OCI-LY7 (cell line): ENCODE results near the gene GATB.

Experiments
- EZH2phosphoT487 ChIP-seq: fragments of 200-600 bp; sonication (generic); IDR thresholded peaks from 2 replicates; pipeline ENCODE4 v1.6.1; 2018; ENCODE audit warnings: low read depth, borderline replicate concordance, mild to moderate bottlenecking, mixed run types, antibody characterized with exemption, low read length, moderate library complexity, mixed read lengths
- TF ChIP-seq, protein P1 (sequence below): fragments of 200-600 bp; sonication (generic); conservative IDR thresholded peaks from 2 replicates; pipeline ENCODE4 v1.5.1; 2014; ENCODE audit warnings: mild to moderate bottlenecking, antibody characterized with exemption, low read length, moderate library complexity, mixed read lengths

DNA sequence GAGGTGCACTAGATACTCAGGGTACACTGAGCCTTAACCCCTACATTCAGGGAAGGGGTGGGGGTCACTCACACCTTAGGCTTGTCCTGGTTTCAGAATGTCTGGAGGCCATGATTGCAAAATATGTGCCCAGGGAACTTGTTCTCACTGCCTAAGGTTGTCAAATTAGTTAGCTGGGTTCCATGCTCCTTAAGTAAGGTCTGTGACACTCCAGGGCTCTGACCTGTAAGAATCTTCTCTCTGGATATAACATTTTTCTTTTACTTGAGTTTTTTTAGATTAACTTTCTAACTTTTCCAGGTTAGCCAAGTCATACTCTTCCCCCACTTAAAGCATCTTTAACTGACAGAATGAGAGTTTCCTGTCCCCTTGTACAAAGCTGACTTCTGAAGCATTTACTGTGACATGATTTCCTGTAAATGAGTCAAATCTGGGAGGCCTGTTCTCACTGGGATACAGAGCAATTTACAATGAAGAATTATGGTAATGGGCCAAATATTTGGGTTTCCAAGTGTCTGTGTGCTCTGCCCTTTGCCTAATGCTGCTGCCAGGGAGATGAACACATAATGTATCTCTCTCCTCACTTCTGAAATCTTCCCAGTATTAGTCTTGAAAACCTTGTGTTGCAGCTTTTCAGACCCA, 101.7 kb downstream of the GATB start:
- TF ChIP-seq, protein P1, sequence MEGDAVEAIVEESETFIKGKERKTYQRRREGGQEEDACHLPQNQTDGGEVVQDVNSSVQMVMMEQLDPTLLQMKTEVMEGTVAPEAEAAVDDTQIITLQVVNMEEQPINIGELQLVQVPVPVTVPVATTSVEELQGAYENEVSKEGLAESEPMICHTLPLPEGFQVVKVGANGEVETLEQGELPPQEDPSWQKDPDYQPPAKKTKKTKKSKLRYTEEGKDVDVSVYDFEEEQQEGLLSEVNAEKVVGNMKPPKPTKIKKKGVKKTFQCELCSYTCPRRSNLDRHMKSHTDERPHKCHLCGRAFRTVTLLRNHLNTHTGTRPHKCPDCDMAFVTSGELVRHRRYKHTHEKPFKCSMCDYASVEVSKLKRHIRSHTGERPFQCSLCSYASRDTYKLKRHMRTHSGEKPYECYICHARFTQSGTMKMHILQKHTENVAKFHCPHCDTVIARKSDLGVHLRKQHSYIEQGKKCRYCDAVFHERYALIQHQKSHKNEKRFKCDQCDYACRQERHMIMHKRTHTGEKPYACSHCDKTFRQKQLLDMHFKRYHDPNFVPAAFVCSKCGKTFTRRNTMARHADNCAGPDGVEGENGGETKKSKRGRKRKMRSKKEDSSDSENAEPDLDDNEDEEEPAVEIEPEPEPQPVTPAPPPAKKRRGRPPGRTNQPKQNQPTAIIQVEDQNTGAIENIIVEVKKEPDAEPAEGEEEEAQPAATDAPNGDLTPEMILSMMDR: no peak
- no peak for TF ChIP-seq EZH2phosphoT487
